IMR-90 (cell line): ENCODE measurements around the gene SLC39A11. TPM values are rescaled to one million over a fixed set of nuclear protein-coding genes. Genes with fewer than 3 reads are reported as not detected.

ENCODE experiments used
- ATAC-seq: fragments of 200-7000 bp; cut with Tn5 transposase; 2 replicates; pipeline ENCODE4 v1.9.1; 2020; ENCODE audit warnings: low read depth, mild to moderate bottlenecking, moderate library complexity
- BruUV-seq: library from RNA; stranded (reverse); fragments of 400-500 nt; replicated peaks from 2 replicates; lab custom pipeline; 2021; lab: Mats Ljungman, UMichigan
- CTCF ChIA-PET: fragments of 300-600 bp; formaldehyde crosslinking; extraction: SDS; loops from one replicate; lab custom pipeline; 2021; ENCODE audit warnings: antibody characterized with exemption; lab: Yijun Ruan, JAX
- POLR2A ChIA-PET: fragments of 300-600 bp; sonication (Branson Sonifier 250); formaldehyde crosslinking; loops from one replicate; lab custom pipeline; 2022; ENCODE audit warnings: antibody characterized with exemption; ENCODE audit not compliant: unreplicated experiment; lab: Charles Lee
- DNase-seq: peaks from one replicate; pipeline ENCODE4 v3.0.0; 2013
- H2AFZ ChIP-seq: replicated peaks from 2 replicates; pipeline ENCODE3; 2013; ENCODE audit warnings: low read length, mild to moderate bottlenecking; ENCODE audit not compliant: poor library complexity
- H2AK5ac ChIP-seq: 2 replicates; pipeline ENCODE4 v1.6.1; 2013; ENCODE audit warnings: low read depth, low read length, inconsistent platforms
- H2AK9ac ChIP-seq: replicated peaks from 2 replicates; pipeline ENCODE3; 2013; ENCODE audit warnings: mild to moderate bottlenecking, low read depth, low read length, moderate library complexity; ENCODE audit not compliant: poor library complexity
- H2BK120ac ChIP-seq: 2 replicates; pipeline ENCODE4 v1.6.1; 2013; ENCODE audit warnings: low read depth, low read length, inconsistent platforms
- H2BK15ac ChIP-seq: 3 replicates; pipeline ENCODE4 v1.6.1; 2013; ENCODE audit warnings: low read depth, low read length, inconsistent platforms
- H2BK20ac ChIP-seq: 2 replicates; pipeline ENCODE4 v1.6.1; 2013; ENCODE audit warnings: low read depth, mild to moderate bottlenecking, inconsistent platforms, low read length, moderate library complexity
- H2BK5ac ChIP-seq: 2 replicates; pipeline ENCODE4 v1.6.1; 2013; ENCODE audit warnings: mild to moderate bottlenecking, low read depth, low read length, inconsistent platforms; ENCODE audit not compliant: poor library complexity, severe bottlenecking
- H3K14ac ChIP-seq: replicated peaks from 2 replicates; pipeline ENCODE4 v1.6.1; 2013; ENCODE audit warnings: low read depth, low read length, inconsistent platforms
- H3K18ac ChIP-seq: 2 replicates; pipeline ENCODE4 v1.6.1; 2013; ENCODE audit warnings: low read depth, low read length, control low read depth
- H3K23ac ChIP-seq: 2 replicates; pipeline ENCODE4 v1.6.1; 2013; ENCODE audit warnings: low read depth, low read length, inconsistent platforms
- H3K27ac ChIP-seq: 2 replicates; pipeline ENCODE4 v1.5.1; 2013; ENCODE audit warnings: mild to moderate bottlenecking, control low read depth, low read length; ENCODE audit not compliant: insufficient read depth
- H3K27me3 ChIP-seq: 2 replicates; pipeline ENCODE4 v1.6.1; 2013; ENCODE audit warnings: low read length; ENCODE audit not compliant: control insufficient read depth, insufficient read depth
- H3K36me3 ChIP-seq: 2 replicates; pipeline ENCODE4 v1.6.1; 2013; ENCODE audit warnings: low read length, mixed read lengths; ENCODE audit not compliant: control insufficient read depth, insufficient read depth
- H3K4ac ChIP-seq: 2 replicates; pipeline ENCODE4 v1.6.1; 2013; ENCODE audit warnings: low read depth, low read length, inconsistent platforms
- H3K4me1 ChIP-seq: 2 replicates; pipeline ENCODE4 v1.6.1; 2013; ENCODE audit warnings: low read length, mixed read lengths; ENCODE audit not compliant: control insufficient read depth, insufficient read depth
- H3K4me2 ChIP-seq: 2 replicates; pipeline ENCODE4 v1.6.1; 2013; ENCODE audit warnings: low read depth, mild to moderate bottlenecking, control low read depth, low read length, moderate library complexity
- H3K4me3 ChIP-seq: 2 replicates; pipeline ENCODE4 v1.5.1; 2013; ENCODE audit warnings: low read depth, mild to moderate bottlenecking, control low read depth, low read length, moderate library complexity; ENCODE audit not compliant: insufficient read depth
- H3K56ac ChIP-seq: 2 replicates; pipeline ENCODE4 v1.6.1; 2013; ENCODE audit warnings: low read length, inconsistent platforms; ENCODE audit not compliant: insufficient read depth; ENCODE audit errors: extremely low read depth
- H3K79me1 ChIP-seq, 2 experiments: 2 replicates each; pipeline ENCODE4 v1.6.1; 2013; ENCODE audit warnings: low read length in 2 of 2, inconsistent platforms in 1 of 2, low read depth in 1 of 2
- H3K9ac ChIP-seq: 2 replicates; pipeline ENCODE4 v1.6.1; 2013; ENCODE audit warnings: low read depth, low read length, control low read depth
- H3K9me1 ChIP-seq: 2 replicates; pipeline ENCODE4 v1.6.1; 2013; ENCODE audit warnings: low read length, inconsistent platforms; ENCODE audit not compliant: insufficient read depth
- H3K9me3 ChIP-seq: 2 replicates; pipeline ENCODE4 v1.6.1; 2013; ENCODE audit warnings: low read length; ENCODE audit not compliant: control insufficient read depth, insufficient read depth
- H4K20me1 ChIP-seq: 2 replicates; pipeline ENCODE4 v1.6.1; 2013; ENCODE audit warnings: low read length, inconsistent platforms; ENCODE audit not compliant: insufficient read depth
- H4K5ac ChIP-seq: 2 replicates; pipeline ENCODE4 v1.6.1; 2013; ENCODE audit warnings: mild to moderate bottlenecking, low read depth, low read length, control low read depth
- H4K8ac ChIP-seq, 2 experiments: 2 replicates each; pipeline ENCODE4 v1.6.1; 2013; ENCODE audit warnings: low read depth in 2 of 2, low read length in 2 of 2, control low read depth in 1 of 2, inconsistent platforms in 1 of 2
- H4K91ac ChIP-seq: 2 replicates; pipeline ENCODE4 v1.6.1; 2013; ENCODE audit warnings: low read depth, low read length, inconsistent platforms; ENCODE audit not compliant: insufficient read depth
- WGBS, 2 experiments: methylation state at CpG; one replicate each; pipeline versions ENCODE4 v1.1.5 to v1.1.7; 2013; ENCODE audit warnings: missing lambda C conversion rate in 2 of 2; ENCODE audit not compliant: insufficient read length in 1 of 2; ENCODE audit errors: extremely low coverage in 2 of 2; 5-methylcytosine and 5-hydroxymethylcytosine counted together
- dilution Hi-C: fragments of 300-500 bp; cut with HindIII; formaldehyde crosslinking; loops from one replicate; pipeline ENCODE4 v1.14.3; 2018; ENCODE audit warnings: low sequenced_read_pairs; ENCODE audit not compliant: unreplicated experiment
- in situ Hi-C: fragments of 300-500 bp; cut with MboI; formaldehyde crosslinking; loops from 3 replicates; pipeline ENCODE4 v1.14.3; 2019; ENCODE audit warnings: low sequenced_read_pairs, inconsistent platforms, mixed read lengths
- intact Hi-C: fragments of 100-400 bp; cut with micrococcal nuclease; formaldehyde crosslinking; loops from 2 replicates; pipeline ENCODE4 v1.10.0; 2022
- polyA plus RNA-seq, 3 experiments: library from polyadenylated mRNA; depleted of rRNA; stranded (reverse); fragments of >200 nt; gene quantifications; 2 replicates each; pipeline ENCODE4 v1.2.3, GENCODE V29; 2012; ENCODE audit warnings: low replicate concordance in 1 of 3
- total RNA-seq: library from RNA; depleted of rRNA; stranded (reverse); fragments of >200 nt; gene quantifications from 2 replicates; pipeline ENCODE4 v1.2.3, GENCODE V29; 2012
- TF ChIP-seq, protein P1 (sequence below): conservative IDR thresholded peaks from 2 replicates; pipeline ENCODE4 v1.5.1; 2012; ENCODE audit warnings: mild to moderate bottlenecking, low read depth, low read length, improper control_type of control experiment

SLC39A11 gene
- total and polyA plus RNA-seq, 2 of the 4 experiments (the other 2 are of a cell fraction) = 8.8 to 14.3 TPM

DNA sequence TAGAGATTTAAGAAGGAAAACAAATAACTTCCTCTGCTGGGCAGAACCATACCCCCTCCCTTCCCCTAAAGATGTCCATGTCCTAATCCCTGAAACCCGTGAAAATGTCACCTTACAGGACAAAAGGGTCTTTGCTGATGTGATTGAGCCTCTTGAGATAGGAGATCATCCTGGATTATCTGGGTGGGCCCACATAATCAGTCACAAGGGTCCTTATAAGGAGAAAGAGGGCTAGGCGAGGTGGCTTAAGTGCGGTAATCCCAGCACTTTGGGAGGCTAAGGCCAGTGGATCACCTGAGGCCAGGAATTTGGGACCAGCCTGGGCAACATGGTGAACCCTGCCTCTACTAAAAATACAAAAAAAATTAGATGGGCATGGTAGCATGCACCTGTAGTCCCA lies 12.0 kb upstream of the SLC39A11 start:
- no peak for ATAC-seq
- BruUV-seq = no TSS peak
- Histone ChIP-seq H3K9me3 (peaks cover 6% of the 10 kb centered on the region), H2BK120ac (no peak overlapping the region), H2BK20ac (no peak overlapping the region), H3K4me2 (no peak overlapping the region), H2AK9ac (no peak overlapping the region), H3K4ac (no peak overlapping the region), H3K14ac (no peak overlapping the region), H4K5ac (no peak overlapping the region), H3K9ac (no peak overlapping the region), H3K4me3 (no peak overlapping the region), H4K91ac (no peak overlapping the region), H4K20me1 (no peaks in the 10 kb centered on the region), H3K27ac (no peak overlapping the region), H4K8ac (no peak overlapping the region), H2AK5ac (no peak overlapping the region), H3K79me1 (no peaks in the 10 kb centered on the region), H3K23ac (no peak overlapping the region), H3K4me1 (no peaks in the 10 kb centered on the region), H2AFZ (no peak overlapping the region), H3K56ac (no peak overlapping the region), H2BK5ac (no peak overlapping the region), H3K27me3 (peaks cover 5% of the 10 kb centered on the region), H2BK15ac (no peak overlapping the region), H3K36me3 (no peaks in the 10 kb centered on the region), H3K9me1 (no peaks in the 10 kb centered on the region), H3K18ac (no peak overlapping the region)
- dilution Hi-C loops (no loop called here), in situ Hi-C loops (no loop called here), intact Hi-C loops (no loop called here)
- POLR2A ChIA-PET = no interaction called here
- DNase-seq = no peak
- no CpG with 5 or more reads among the region's 3 CpGs for WGBS, 2 experiments
- TF ChIP-seq, protein P1, sequence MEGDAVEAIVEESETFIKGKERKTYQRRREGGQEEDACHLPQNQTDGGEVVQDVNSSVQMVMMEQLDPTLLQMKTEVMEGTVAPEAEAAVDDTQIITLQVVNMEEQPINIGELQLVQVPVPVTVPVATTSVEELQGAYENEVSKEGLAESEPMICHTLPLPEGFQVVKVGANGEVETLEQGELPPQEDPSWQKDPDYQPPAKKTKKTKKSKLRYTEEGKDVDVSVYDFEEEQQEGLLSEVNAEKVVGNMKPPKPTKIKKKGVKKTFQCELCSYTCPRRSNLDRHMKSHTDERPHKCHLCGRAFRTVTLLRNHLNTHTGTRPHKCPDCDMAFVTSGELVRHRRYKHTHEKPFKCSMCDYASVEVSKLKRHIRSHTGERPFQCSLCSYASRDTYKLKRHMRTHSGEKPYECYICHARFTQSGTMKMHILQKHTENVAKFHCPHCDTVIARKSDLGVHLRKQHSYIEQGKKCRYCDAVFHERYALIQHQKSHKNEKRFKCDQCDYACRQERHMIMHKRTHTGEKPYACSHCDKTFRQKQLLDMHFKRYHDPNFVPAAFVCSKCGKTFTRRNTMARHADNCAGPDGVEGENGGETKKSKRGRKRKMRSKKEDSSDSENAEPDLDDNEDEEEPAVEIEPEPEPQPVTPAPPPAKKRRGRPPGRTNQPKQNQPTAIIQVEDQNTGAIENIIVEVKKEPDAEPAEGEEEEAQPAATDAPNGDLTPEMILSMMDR = no peak
- CTCF ChIA-PET = no interaction called here
